Thyroid gland (tissue), 4 donors: ENCODE results near the gene FHIT. TPM values are rescaled to one million over a fixed set of nuclear protein-coding genes. Genes with fewer than 3 reads are reported as not detected.

Source experiments
- DNase-seq, 2 donors: peaks; one replicate each; pipeline ENCODE4 v3.0.0-alpha.2; 2019
- H3K27ac ChIP-seq, 3 donors: fragments of 200-600 bp; sonication (generic); 1 replicate in 2 of 3; 2 replicates in 1 of 3; pipeline ENCODE4 v1.5.1; 2016 to 2019; ENCODE audit warnings: mild to moderate bottlenecking in 1 of 3, moderate library complexity in 1 of 3
- H3K27me3 ChIP-seq: fragments of 200-600 bp; sonication (generic); one replicate; pipeline ENCODE4 v1.5.1; 2019
- H3K36me3 ChIP-seq, 2 donors: fragments of 200-600 bp; sonication (generic); one replicate each; pipeline ENCODE4 v1.5.1; 2016 to 2019
- H3K4me1 ChIP-seq, 2 donors: fragments of 200-600 bp; sonication (generic); one replicate each; pipeline ENCODE4 v1.5.1; 2017 to 2019
- H3K4me3 ChIP-seq, 3 donors: fragments of 200-600 bp; sonication (generic); replicated peaks in 1 of 3; 1 replicate in 2 of 3; 2 replicates in 1 of 3; pipeline ENCODE4 v1.5.1; 2016; ENCODE audit warnings: mild to moderate bottlenecking in 1 of 3
- H3K9me3 ChIP-seq: fragments of 200-600 bp; sonication (generic); one replicate; pipeline ENCODE4 v1.5.1; 2017
- CTCF ChIP-seq, 6 experiments: fragments of 200-600 bp in 3 of 6; fragments of 450-650 bp in 3 of 6; sonication (generic) in 3 of 6; IDR thresholded peaks; one replicate each; pipeline ENCODE4 v1.5.1; 2016 to 2019; ENCODE audit warnings: antibody characterized with exemption in 6 of 6, mild to moderate bottlenecking in 2 of 6, inconsistent platforms in 1 of 6, moderate library complexity in 1 of 6
- POLR2A ChIP-seq, 2 donors: fragments of 450-650 bp; IDR thresholded peaks; one replicate each; pipeline ENCODE4 v1.6.1; 2017; ENCODE audit warnings: antibody characterized with exemption in 2 of 2, mild to moderate bottlenecking in 2 of 2, moderate library complexity in 1 of 2
- WGBS, 2 donors: methylation state at CpG; one replicate each; pipeline ENCODE4 v1.1.5; 2017; 5-methylcytosine and 5-hydroxymethylcytosine counted together
- intact Hi-C: fragments of 100-400 bp; cut with DNase I; formaldehyde crosslinking; loops from one replicate; pipeline ENCODE4 v1.15.1; 2023
- total RNA-seq, 4 donors: library from RNA; depleted of rRNA; stranded (reverse); fragments of >200 nt; gene quantifications; one replicate each; pipeline ENCODE4 v1.2.3, GENCODE V29; 2016

FHIT gene
- total RNA-seq, 4 donors from 2014 or later: 12.2 to 18.9 (median 16.2) TPM

GRCh38 chr3:60266444-60266843 is 984.8 kb downstream of the FHIT start:
- no peak overlapping the region for H3K27ac ChIP-seq
- 95 to 99% methylated on average over 2 of the region's 2 CpGs for WGBS, 2 donors

GRCh38 chr3:60263191-60263590 is 988.1 kb downstream of the FHIT start:
- H3K36me3 ChIP-seq: no peaks in the 10 kb centered on the region
- no peak overlapping the region for H3K27ac ChIP-seq
- TF ChIP-seq CTCF (IDR thresholded peaks at IDR 0.05) (no peak), POLR2A (IDR thresholded peaks at IDR 0.05) (no peak)
- no peak for DNase-seq
- no peaks in the 10 kb centered on the region for H3K27me3 ChIP-seq
- intact Hi-C loops: no loop called here
- H3K4me3 ChIP-seq: no peak overlapping the region
- no peaks in the 10 kb centered on the region for H3K9me3 ChIP-seq
- H3K4me1 ChIP-seq: no peaks in the 10 kb centered on the region

More at GRCh38 chr3:60266444-60266843, 984.8 kb downstream of the FHIT start:
- intact Hi-C loops: no loop called here
- DNase-seq: no peak
- Histone ChIP-seq H3K9me3 (no peaks in the 10 kb centered on the region), H3K4me1 (no peaks in the 10 kb centered on the region), H3K36me3 (no peaks in the 10 kb centered on the region), H3K4me3 (no peak overlapping the region), H3K27me3 (no peaks in the 10 kb centered on the region)
- TF ChIP-seq CTCF (IDR thresholded peaks at IDR 0.05): no peak
- no peak for TF ChIP-seq POLR2A (IDR thresholded peaks at IDR 0.05)

- no peak for TF ChIP-seq POLR2A (IDR thresholded peaks at IDR 0.05)
- no peak for TF ChIP-seq CTCF (IDR thresholded peaks at IDR 0.05)
Observed at GRCh38 chr3:60262546-60262945, 988.7 kb downstream of the FHIT start.

GRCh38 chr3:60260546-60260945 is 990.7 kb downstream of the FHIT start:
- no peak for DNase-seq
- Histone ChIP-seq H3K4me1 (no peaks in the 10 kb centered on the region), H3K4me3 (no peak overlapping the region), H3K27me3 (no peaks in the 10 kb centered on the region), H3K9me3 (no peaks in the 10 kb centered on the region), H3K36me3 (no peaks in the 10 kb centered on the region), H3K27ac (no peak overlapping the region)
- TF ChIP-seq POLR2A (IDR thresholded peaks at IDR 0.05): no peak
- no peak for TF ChIP-seq CTCF (IDR thresholded peaks at IDR 0.05)
- 57 to 69% methylated on average over 5 of the region's 5 CpGs for WGBS, 2 donors
- intact Hi-C loops: no loop called here

More at GRCh38 chr3:60262546-60262945, 988.7 kb downstream of the FHIT start:
- Histone ChIP-seq H3K27me3 (no peaks in the 10 kb centered on the region), H3K4me1 (no peaks in the 10 kb centered on the region), H3K9me3 (no peaks in the 10 kb centered on the region), H3K27ac (no peak overlapping the region), H3K36me3 (no peaks in the 10 kb centered on the region), H3K4me3 (no peak overlapping the region)
- intact Hi-C loops: no loop called here
- no peak for DNase-seq
- WGBS, 2 donors: 66 to 67% methylated on average over 2 of the region's 2 CpGs

GRCh38 chr3:60250810-60251209 is 1000.4 kb downstream of the FHIT start:
- Histone ChIP-seq H3K27me3 (no peaks in the 10 kb centered on the region), H3K9me3 (no peaks in the 10 kb centered on the region), H3K36me3 (no peaks in the 10 kb centered on the region), H3K27ac (no peak overlapping the region), H3K4me3 (no peak overlapping the region), H3K4me1 (no peaks in the 10 kb centered on the region)
- DNase-seq: no peak
- 71 to 83% methylated on average over 3 of the region's 3 CpGs for whole genome bisulfite sequencing, 2 donors
- intact Hi-C loops: no loop called here
- TF ChIP-seq POLR2A (IDR thresholded peaks at IDR 0.05) (no peak), CTCF (IDR thresholded peaks at IDR 0.05) (no peak)
